Esophagus squamous epithelium (tissue), 5 donors: ENCODE results near the gene UBE2N. TPM values are rescaled to one million over a fixed set of nuclear protein-coding genes. Genes with fewer than 3 reads are reported as not detected.
A peak's percentile ranks its signal among the peaks of the same experiment; 100 is the strongest.

ENCODE experiments used
- DNase-seq: peaks from one replicate; lab custom pipeline; 2025; lab: John Stamatoyannopoulos, UW
- H3K27ac ChIP-seq, 4 donors: fragments of 200-600 bp; sonication (generic); one replicate each; pipeline ENCODE4 v1.5.1; 2016 to 2019; ENCODE audit warnings: mild to moderate bottlenecking in 1 of 4
- H3K27me3 ChIP-seq, 4 donors: fragments of 200-600 bp; sonication (generic); 1 replicate in 3 of 4; 2 replicates in 1 of 4; pipeline versions ENCODE4 v1.5.1 to v1.6.0; 2017 to 2021; ENCODE audit warnings: antibody characterized with exemption in 1 of 4
- H3K36me3 ChIP-seq, 3 donors: fragments of 200-600 bp; sonication (generic); one replicate each; pipeline ENCODE4 v1.5.1; 2016 to 2019
- H3K4me1 ChIP-seq, 3 donors: fragments of 200-600 bp; sonication (generic); one replicate each; pipeline ENCODE4 v1.5.1; 2017 to 2019
- H3K4me3 ChIP-seq, 4 donors: fragments of 200-600 bp; sonication (generic); 1 replicate in 3 of 4; 2 replicates in 1 of 4; pipeline ENCODE4 v1.5.1; 2016 to 2019; ENCODE audit warnings: mild to moderate bottlenecking in 2 of 4, moderate library complexity in 1 of 4
- H3K9me3 ChIP-seq, 3 donors: fragments of 200-600 bp; sonication (generic); one replicate each; pipeline ENCODE4 v1.5.1; 2016 to 2019
- POLR2A ChIP-seq, 4 donors: fragments of 450-650 bp; IDR thresholded peaks; one replicate each; pipeline ENCODE4 v1.6.1; 2017; ENCODE audit warnings: antibody characterized with exemption in 4 of 4, mild to moderate bottlenecking in 4 of 4, moderate library complexity in 3 of 4
- whole genome bisulfite sequencing, 2 donors: methylation state at CpG; one replicate each; pipeline ENCODE4 v1.1.5; 2018; 5-methylcytosine and 5-hydroxymethylcytosine counted together
- intact Hi-C: fragments of 100-400 bp; cut with DNase I; formaldehyde crosslinking; loops from one replicate; pipeline ENCODE4 v1.15.0; 2022
- total RNA-seq, 4 donors: library from RNA; depleted of rRNA; stranded (reverse); fragments of >200 nt; gene quantifications; one replicate each; pipeline ENCODE4 v1.1.0, GENCODE V29; 2016
- TF ChIP-seq, protein P1 (sequence below), 6 experiments: fragments of 450-650 bp in 4 of 6; fragments of 200-600 bp in 2 of 6; sonication (generic) in 2 of 6; IDR thresholded peaks; one replicate each; pipeline ENCODE4 v1.5.1; 2016 to 2019; ENCODE audit warnings: antibody characterized with exemption in 6 of 6, mild to moderate bottlenecking in 4 of 6, moderate library complexity in 4 of 6
- donor health status: DM: yes; HTN: yes; CAD: no.

UBE2N gene
- total RNA-seq, 4 donors from 2014 or later = 32.6 to 52.8 (median 43.3) TPM

DNA sequence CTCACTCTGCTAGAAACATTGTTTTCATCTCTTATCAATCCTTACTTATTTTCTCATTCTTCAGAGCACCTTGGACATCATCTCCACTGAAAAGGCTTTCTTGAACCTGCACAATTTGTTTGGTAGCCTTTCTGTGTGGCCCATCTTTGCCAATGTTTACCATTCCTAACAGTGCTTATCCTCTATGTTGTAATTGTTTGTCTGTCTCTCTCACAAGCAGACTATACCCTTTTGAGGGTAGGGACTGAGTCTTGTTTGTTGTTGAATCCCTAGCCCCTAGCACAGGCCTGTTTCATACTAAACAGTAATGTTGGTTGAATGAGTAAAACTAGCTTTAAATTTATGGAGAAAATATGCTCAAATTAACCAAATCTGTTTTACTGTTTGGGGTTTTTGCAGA is 34.8 kb upstream of the UBE2N start:
- Histone ChIP-seq H3K4me1 (peaks cover 0 to 9% (median 0%) of the 10 kb centered on the region in 3 donors), H3K9me3 (no peaks in the 10 kb centered on the region), H3K27ac (no peak overlapping the region), H3K4me3 (no peak overlapping the region), H3K36me3 (peaks cover 0 to 92% (median 19%) of the 10 kb centered on the region in 3 donors), H3K27me3 (no peaks in the 10 kb centered on the region)
- no peak for DNase-seq
- intact Hi-C loops = no loop called here
- TF ChIP-seq, protein P1, sequence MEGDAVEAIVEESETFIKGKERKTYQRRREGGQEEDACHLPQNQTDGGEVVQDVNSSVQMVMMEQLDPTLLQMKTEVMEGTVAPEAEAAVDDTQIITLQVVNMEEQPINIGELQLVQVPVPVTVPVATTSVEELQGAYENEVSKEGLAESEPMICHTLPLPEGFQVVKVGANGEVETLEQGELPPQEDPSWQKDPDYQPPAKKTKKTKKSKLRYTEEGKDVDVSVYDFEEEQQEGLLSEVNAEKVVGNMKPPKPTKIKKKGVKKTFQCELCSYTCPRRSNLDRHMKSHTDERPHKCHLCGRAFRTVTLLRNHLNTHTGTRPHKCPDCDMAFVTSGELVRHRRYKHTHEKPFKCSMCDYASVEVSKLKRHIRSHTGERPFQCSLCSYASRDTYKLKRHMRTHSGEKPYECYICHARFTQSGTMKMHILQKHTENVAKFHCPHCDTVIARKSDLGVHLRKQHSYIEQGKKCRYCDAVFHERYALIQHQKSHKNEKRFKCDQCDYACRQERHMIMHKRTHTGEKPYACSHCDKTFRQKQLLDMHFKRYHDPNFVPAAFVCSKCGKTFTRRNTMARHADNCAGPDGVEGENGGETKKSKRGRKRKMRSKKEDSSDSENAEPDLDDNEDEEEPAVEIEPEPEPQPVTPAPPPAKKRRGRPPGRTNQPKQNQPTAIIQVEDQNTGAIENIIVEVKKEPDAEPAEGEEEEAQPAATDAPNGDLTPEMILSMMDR (IDR thresholded peaks at IDR 0.05) = no peak
- TF ChIP-seq POLR2A (IDR thresholded peaks at IDR 0.05) = no peak

DNA sequence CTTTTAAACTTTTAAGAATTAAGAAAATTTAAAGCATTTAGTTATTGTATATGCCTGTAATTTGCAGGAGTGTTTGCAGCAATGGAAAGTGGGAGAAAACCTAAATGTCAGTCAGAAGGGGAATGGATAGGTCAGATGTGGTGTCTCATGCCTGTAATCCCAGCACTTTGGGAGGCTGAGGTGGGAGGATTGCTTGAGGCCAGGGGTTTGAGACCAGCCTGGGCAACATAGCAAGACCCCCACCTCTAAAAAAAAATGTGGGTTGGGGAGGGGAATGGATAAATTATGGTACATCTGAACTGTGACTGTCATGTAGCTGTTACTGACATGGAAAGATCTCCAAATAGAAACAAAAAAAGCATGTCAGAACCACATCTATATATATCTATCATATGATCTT is 27.6 kb upstream of the UBE2N start:
- Histone ChIP-seq H3K9me3 (no peaks in the 10 kb centered on the region), H3K4me1 (peaks cover 0 to 45% (median 11%) of the 10 kb centered on the region in 3 donors), H3K27ac (no peak overlapping the region), H3K27me3 (no peaks in the 10 kb centered on the region), H3K4me3 (no peak overlapping the region), H3K36me3 (peaks cover 0 to 41% (median 5%) of the 10 kb centered on the region in 3 donors)
- intact Hi-C loops = no loop called here
- no peak for DNase-seq
- TF ChIP-seq, protein P1 (IDR thresholded peaks at IDR 0.05) = no peak
- TF ChIP-seq POLR2A (IDR thresholded peaks at IDR 0.05) = no peak

DNA sequence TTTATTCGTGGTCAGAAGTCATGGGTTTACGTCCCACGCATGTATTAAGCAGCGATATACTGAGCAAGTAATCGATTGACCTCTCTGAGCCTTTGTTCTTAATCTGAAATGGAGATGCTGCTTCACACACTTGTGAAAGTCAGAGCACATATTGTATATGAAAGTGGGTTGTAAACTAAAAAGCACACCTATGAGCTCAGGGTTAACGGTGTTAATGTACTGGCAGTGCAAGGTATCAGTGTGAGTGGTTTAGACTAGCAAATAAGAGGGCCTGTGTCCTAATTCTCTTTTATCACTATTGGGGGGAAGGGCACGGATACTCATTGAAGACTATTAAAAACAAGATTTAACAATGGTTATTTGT is 26.2 kb upstream of the UBE2N start:
- DNase-seq = no peak
- WGBS, 2 donors = 3 to 5% methylated on average over 7 of the region's 7 CpGs
- Histone ChIP-seq H3K9me3 (no peaks in the 10 kb centered on the region), H3K4me1 (peaks cover 0 to 45% (median 11%) of the 10 kb centered on the region in 3 donors), H3K27ac (peak overlapping the region; percentile 92 to 96 (median 94)), H3K4me3 (peak overlapping the region; percentile 66 to 85 (median 74)), H3K27me3 (no peaks in the 10 kb centered on the region), H3K36me3 (peaks cover 0 to 27% (median 0%) of the 10 kb centered on the region in 3 donors)
- TF ChIP-seq POLR2A (IDR thresholded peaks at IDR 0.05) = no peak
- TF ChIP-seq, protein P1 (IDR thresholded peaks at IDR 0.05) = no peak
- intact Hi-C loops = no loop called here

DNA sequence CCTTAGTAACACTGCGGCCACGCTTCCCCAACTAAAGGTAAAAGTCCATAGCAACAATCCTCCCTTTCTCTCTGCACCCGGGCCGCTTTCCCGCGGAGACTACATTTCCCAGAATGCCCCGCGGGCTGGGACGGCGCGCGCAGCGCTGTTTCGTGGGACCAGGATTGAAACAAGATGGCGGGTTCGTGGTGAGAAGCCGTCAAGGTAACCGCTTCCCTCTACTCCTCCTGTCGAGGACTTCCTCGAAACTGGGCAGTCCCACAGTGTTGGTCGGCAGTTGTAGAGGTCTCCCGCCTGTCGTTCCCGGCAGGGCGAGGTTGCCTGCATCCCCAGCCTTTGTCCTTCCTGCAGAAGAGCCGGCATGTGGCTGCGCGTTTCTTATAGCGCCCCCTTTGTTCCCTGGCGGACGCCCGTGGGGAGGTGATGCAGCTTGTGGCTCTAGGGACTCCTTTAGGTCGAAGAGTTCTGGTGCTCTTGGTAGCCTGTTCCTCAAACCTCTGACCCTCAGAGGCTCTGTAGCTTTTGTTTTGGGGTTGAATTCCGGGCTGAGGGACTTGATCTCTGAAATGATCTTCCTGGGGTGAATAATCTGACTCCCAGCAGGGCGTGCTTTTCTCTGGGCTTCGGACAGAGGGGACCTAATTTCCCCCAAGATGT is 25.7 kb upstream of the UBE2N start, which contains the start of gene MRPL42:
TSS of gene MRPL42 (plus strand) at position 164 of the 657 bp plus-strand sequence. CDS start 1,772 bp downstream, outside the sequence.
- 0% methylated on average over 17 to 30 of the region's 36 CpGs for WGBS, 2 donors
- intact Hi-C loops = no loop called here
- Histone ChIP-seq H3K27ac (peak within 1 kb of the TSS; percentile 92 to 96 (median 94)), H3K4me3 (peak within 1 kb of the TSS; percentile 66 to 85 (median 74)), H3K4me1 (peaks cover 0 to 45% (median 11%) of the 10 kb centered on the region in 3 donors), H3K9me3 (no peaks in the 10 kb centered on the region), H3K36me3 (peaks cover 0 to 24% (median 0%) of the 10 kb centered on the region in 3 donors), H3K27me3 (no peaks in the 10 kb centered on the region)
- peak; percentile 49 for DNase-seq
- TF ChIP-seq POLR2A (IDR thresholded peaks at IDR 0.05) = peak in 1 of 4 donors; percentile 67
- TF ChIP-seq, protein P1 (IDR thresholded peaks at IDR 0.05) = peak; percentile 61 to 85 (median 72)

DNA sequence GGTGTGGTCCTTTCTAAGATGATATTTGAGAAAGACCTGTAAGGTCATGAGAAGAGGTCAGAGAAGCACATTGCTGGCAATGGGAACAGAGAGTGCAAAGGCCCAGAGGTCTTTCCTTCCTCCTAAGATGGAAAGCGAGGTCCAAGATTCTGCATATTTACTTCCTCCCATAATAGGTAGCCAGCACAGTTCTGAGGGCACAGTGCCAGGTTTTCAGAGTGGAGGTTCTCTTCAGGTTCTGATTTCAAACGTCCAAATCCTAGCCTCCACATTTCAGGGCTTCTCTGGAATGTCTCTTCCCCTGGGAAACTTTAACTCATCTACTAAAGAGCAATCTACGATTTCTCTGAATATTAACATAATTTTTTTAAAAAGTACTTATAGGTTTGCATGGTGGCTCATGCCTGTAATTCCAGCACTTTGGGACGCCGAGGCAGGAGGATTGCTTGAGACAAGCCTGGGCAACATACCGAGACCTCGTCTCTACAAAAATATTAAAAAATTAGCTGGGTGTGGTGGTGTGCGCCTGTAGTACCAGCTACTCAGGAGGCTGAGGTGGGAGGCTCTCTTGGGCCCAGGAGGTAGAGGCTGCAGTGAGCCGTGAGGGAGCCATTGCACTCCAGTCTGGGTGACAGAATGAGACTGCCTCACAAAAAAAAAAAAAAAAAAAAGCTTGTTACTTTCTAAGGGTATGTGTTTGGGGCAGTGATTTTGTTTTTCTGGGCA is 25.0 kb upstream of the UBE2N start:
- Histone ChIP-seq H3K9me3 (no peaks in the 10 kb centered on the region), H3K4me3 (peak overlapping the region in 3 of 4 donors; percentile 66 to 85 (median 80)), H3K27me3 (no peaks in the 10 kb centered on the region), H3K36me3 (peaks cover 0 to 24% (median 0%) of the 10 kb centered on the region in 3 donors), H3K27ac (peak overlapping the region in 1 of 4 donors; percentile 96), H3K4me1 (peaks cover 0 to 39% (median 11%) of the 10 kb centered on the region in 3 donors)
- DNase-seq = no peak
- TF ChIP-seq POLR2A (IDR thresholded peaks at IDR 0.05) = no peak
- TF ChIP-seq, protein P1 (IDR thresholded peaks at IDR 0.05) = no peak
- 86 to 88% methylated on average over 6 to 9 of the region's 9 CpGs for WGBS, 2 donors
- intact Hi-C loops = no loop called here
